ENCODE data around the gene PDIA6.

- no peak for TF ChIP-seq TAF1 (IDR thresholded peaks at IDR 0.05; ENCODE audit: borderline replicate concordance, insufficient read depth, low read length)
- no peak for TF ChIP-seq SIN3A (IDR thresholded peaks at IDR 0.05; ENCODE audit: borderline replicate concordance, insufficient read depth, low read length)
Observed at GRCh38 chr2:10842506-10842905, 29.9 kb upstream of the PDIA6 start.

Data from PFSK-1 (cell line).